MM.1S (cell line): ENCODE results near the gene THSD7B.

Experiments
- DNase-seq: peaks from one replicate; pipeline ENCODE4 v3.0.0-alpha.2; 2015
- H2AFZ ChIP-seq: fragments of 300-600 bp; sonication (generic); 2 replicates; pipeline ENCODE4 v1.6.0; 2016; ENCODE audit warnings: antibody characterized with exemption, low read length
- H3F3A ChIP-seq: fragments of 300-600 bp; sonication (generic); 2 replicates; pipeline ENCODE4 v1.6.1; 2016; ENCODE audit warnings: mild to moderate bottlenecking, antibody characterized with exemption, low read length, moderate library complexity, mixed read lengths; ENCODE audit not compliant: insufficient read depth
- H3K27ac ChIP-seq: fragments of 300-600 bp; sonication (generic); 2 replicates; pipeline ENCODE4 v1.5.1; 2016; ENCODE audit warnings: mild to moderate bottlenecking, low read length
- H3K27me3 ChIP-seq: fragments of 300-600 bp; sonication (generic); replicated peaks from 2 replicates; pipeline ENCODE4 v1.6.0; 2016; ENCODE audit warnings: low read length; ENCODE audit not compliant: insufficient read depth
- H3K36me3 ChIP-seq: fragments of 300-600 bp; sonication (generic); replicated peaks from 2 replicates; pipeline ENCODE4 v1.6.1; 2016; ENCODE audit warnings: mild to moderate bottlenecking, low read length, mixed read lengths; ENCODE audit not compliant: insufficient read depth
- H3K4me1 ChIP-seq: fragments of 300-600 bp; sonication (generic); 2 replicates; pipeline ENCODE4 v1.6.1; 2016; ENCODE audit warnings: low read length, mixed read lengths
- H3K4me2 ChIP-seq: fragments of 300-600 bp; sonication (generic); 2 replicates; pipeline ENCODE4 v1.6.0; 2016; ENCODE audit warnings: low read depth, low read length
- H3K4me3 ChIP-seq: fragments of 300-600 bp; sonication (generic); 2 replicates; pipeline ENCODE4 v1.5.1; 2016; ENCODE audit warnings: low read length, mixed read lengths
- H3K79me2 ChIP-seq: fragments of 300-600 bp; sonication (generic); 2 replicates; pipeline ENCODE4 v1.6.1; 2016; ENCODE audit warnings: mixed run types, low read length, mixed read lengths
- H3K9ac ChIP-seq: fragments of 300-600 bp; sonication (generic); 2 replicates; pipeline ENCODE4 v1.6.1; 2016; ENCODE audit warnings: low read length, mixed read lengths
- H3K9me2 ChIP-seq: fragments of 300-600 bp; sonication (generic); replicated peaks from 2 replicates; pipeline ENCODE4 v1.6.1; 2016; ENCODE audit warnings: mild to moderate bottlenecking, low read length, mixed read lengths; ENCODE audit not compliant: insufficient read depth
- H3K9me3 ChIP-seq: fragments of 300-600 bp; sonication (generic); replicated peaks from 2 replicates; pipeline ENCODE4 v1.6.1; 2016; ENCODE audit warnings: mild to moderate bottlenecking, low read length, mixed read lengths; ENCODE audit not compliant: insufficient read depth
- H4K20me1 ChIP-seq: fragments of 300-600 bp; sonication (generic); 2 replicates; pipeline ENCODE4 v1.6.1; 2016; ENCODE audit warnings: mild to moderate bottlenecking, low read length, moderate library complexity, mixed read lengths; ENCODE audit not compliant: insufficient read depth
- CTCF ChIP-seq: fragments of 300-600 bp; sonication (generic); IDR thresholded peaks from 2 replicates; pipeline ENCODE4 v1.5.1; 2016; ENCODE audit warnings: antibody characterized with exemption, low read length, mixed read lengths
- EZH2 ChIP-seq: fragments of 300-600 bp; sonication (generic); optimal IDR thresholded peaks from 2 replicates; pipeline ENCODE3; 2017; ENCODE audit warnings: low read depth, mild to moderate bottlenecking, antibody characterized with exemption, low read length, mixed read lengths
- EZH2phosphoT487 ChIP-seq: fragments of 300-600 bp; sonication (generic); IDR thresholded peaks from 2 replicates; pipeline ENCODE4 v1.6.1; 2018; ENCODE audit warnings: antibody characterized with exemption, low read length

THSD7B gene

GRCh38 chr2:136798766-136799165, 33.4 kb downstream of the THSD7B start:
- no peak overlapping the region for H3K4me3 ChIP-seq
- H3K36me3 ChIP-seq, result no peaks in the 10 kb centered on the region
- no peaks in the 10 kb centered on the region for H3K4me1 ChIP-seq

GRCh38 chr2:136801661-136802060, 36.3 kb downstream of the THSD7B start:
- no peaks in the 10 kb centered on the region for H3F3A ChIP-seq
- H3K36me3 ChIP-seq, result no peaks in the 10 kb centered on the region
- TF ChIP-seq EZH2phosphoT487, result no peak
- no peak for TF ChIP-seq EZH2
- TF ChIP-seq CTCF, result no peak
- no peak overlapping the region for H3K4me2 ChIP-seq
- no peaks in the 10 kb centered on the region for H4K20me1 ChIP-seq
- H3K9me2 ChIP-seq, result no peaks in the 10 kb centered on the region; the same call in 1 of the 2 replicates
- H3K27me3 ChIP-seq, result no peaks in the 10 kb centered on the region
- no peak overlapping the region for H3K27ac ChIP-seq
- H3K79me2 ChIP-seq, result no peaks in the 10 kb centered on the region
- no peak for DNase-seq
- H2AFZ ChIP-seq, result no peak overlapping the region
- H3K9ac ChIP-seq, result no peak overlapping the region
- H3K4me1 ChIP-seq, result no peaks in the 10 kb centered on the region
- no peaks in the 10 kb centered on the region for H3K9me3 ChIP-seq
- H3K4me3 ChIP-seq, result no peak overlapping the region

More at GRCh38 chr2:136798766-136799165, 33.4 kb downstream of the THSD7B start:
- H3K9me2 ChIP-seq, result no peaks in the 10 kb centered on the region; the same call in 1 of the 2 replicates
- no peaks in the 10 kb centered on the region for H3K27me3 ChIP-seq
- no peaks in the 10 kb centered on the region for H3K79me2 ChIP-seq
- no peak overlapping the region for H3K27ac ChIP-seq
- H3F3A ChIP-seq, result no peaks in the 10 kb centered on the region
- no peak for DNase-seq
- H4K20me1 ChIP-seq, result no peaks in the 10 kb centered on the region
- no peaks in the 10 kb centered on the region for H3K9me3 ChIP-seq
- TF ChIP-seq CTCF, result no peak
- no peak overlapping the region for H3K4me2 ChIP-seq
- no peak overlapping the region for H3K9ac ChIP-seq
- no peak overlapping the region for H2AFZ ChIP-seq

GRCh38 chr2:136809998-136810397, 44.7 kb downstream of the THSD7B start:
- Histone ChIP-seq H3K36me3 (no peaks in the 10 kb centered on the region), H3K9me3 (no peaks in the 10 kb centered on the region), H2AFZ (no peak overlapping the region), H3K79me2 (no peaks in the 10 kb centered on the region), H3K27me3 (no peaks in the 10 kb centered on the region), H3K4me2 (no peak overlapping the region), H4K20me1 (no peaks in the 10 kb centered on the region), H3K9me2 (no peaks in the 10 kb centered on the region), H3K4me1 (no peaks in the 10 kb centered on the region), H3K4me3 (no peak overlapping the region), H3K27ac (no peak overlapping the region), H3F3A (no peaks in the 10 kb centered on the region), H3K9ac (no peak overlapping the region)
- no peak for TF ChIP-seq CTCF
- TF ChIP-seq EZH2, result no peak
- TF ChIP-seq EZH2phosphoT487, result no peak
- no peak for DNase-seq
